Naive thymus-derived CD4-positive, alpha-beta T cell (primary cell): ENCODE results near the gene RASAL2. TPM values are rescaled to one million over a fixed set of nuclear protein-coding genes. Genes with fewer than 3 reads are reported as not detected.
"Not testable (repeated sequence)": the region's sequence is repeated elsewhere in the genome, so short reads cannot be mapped to it uniquely, and the experiment has no call there.

Experiments
- ATAC-seq: fragments of 150-1000 bp; cut with Tn5 transposase; 2 replicates; pipeline ENCODE4 v1.10.0; 2021; ENCODE audit warnings: mild to moderate bottlenecking, moderate library complexity
- CTCF ChIA-PET: fragments of 350-600 bp; sonication (Branson Sonifier 250); formaldehyde crosslinking; loops from one replicate; lab custom pipeline; 2021; ENCODE audit warnings: antibody characterized with exemption; lab: Charles Lee
- POLR2A ChIA-PET: fragments of 350-600 bp; sonication (Branson Sonifier 250); formaldehyde crosslinking; loops from one replicate; lab custom pipeline; 2021; ENCODE audit warnings: antibody characterized with exemption, inconsistent platforms; lab: Charles Lee
- DNase-seq, 9 donors: peaks; one replicate each; pipeline versions ENCODE4 v3.0.0 to v3.0.0-alpha.2; 2020 to 2022; ENCODE audit warnings: mixed read lengths in 1 of 9
- H3K27ac ChIP-seq: one replicate; pipeline ENCODE4 v1.7.0; 2013; ENCODE audit warnings: mild to moderate bottlenecking, low read depth, low read length, moderate library complexity
- H3K27me3 ChIP-seq, 2 donors: one replicate each; pipeline ENCODE4 v1.7.0; 2013; ENCODE audit warnings: low read length in 2 of 2, mild to moderate bottlenecking in 2 of 2, moderate library complexity in 2 of 2; ENCODE audit not compliant: control insufficient read depth in 2 of 2, insufficient read depth in 2 of 2
- H3K36me3 ChIP-seq, 3 experiments: 1 replicate in 2 of 3; 2 replicates in 1 of 3; pipeline ENCODE4 v1.7.0; 2013; ENCODE audit warnings: low read length in 3 of 3, mild to moderate bottlenecking in 3 of 3, moderate library complexity in 1 of 3; ENCODE audit not compliant: insufficient read depth in 3 of 3, control insufficient read depth in 2 of 3
- H3K4me1 ChIP-seq, 2 donors: one replicate each; pipeline ENCODE4 v1.7.0; 2013; ENCODE audit warnings: low read length in 2 of 2, mild to moderate bottlenecking in 2 of 2, moderate library complexity in 1 of 2; ENCODE audit not compliant: control insufficient read depth in 2 of 2, insufficient read depth in 2 of 2
- H3K4me3 ChIP-seq: 2 replicates; pipeline ENCODE4 v1.7.0; 2013; ENCODE audit warnings: mild to moderate bottlenecking, low read length
- H3K9me3 ChIP-seq, 3 experiments: 1 replicate in 2 of 3; 2 replicates in 1 of 3; pipeline ENCODE4 v1.7.0; 2013; ENCODE audit warnings: low read length in 3 of 3; ENCODE audit not compliant: control insufficient read depth in 2 of 3
- H3K27ac Mint-ChIP-seq, 9 donors: one replicate each; pipeline ENCODE4 v1.8.0; 2020 to 2022; ENCODE audit warnings: mixed read lengths in 9 of 9, mild to moderate bottlenecking in 8 of 9, moderate library complexity in 5 of 9, inconsistent platforms in 2 of 9
- H3K27me3 Mint-ChIP-seq, 5 donors: one replicate each; pipeline ENCODE4 v1.8.0; 2021 to 2022; ENCODE audit warnings: mixed read lengths in 5 of 5, mild to moderate bottlenecking in 1 of 5
- H3K36me3 Mint-ChIP-seq, 5 donors: one replicate each; pipeline ENCODE4 v1.8.0; 2020 to 2022; ENCODE audit warnings: mixed read lengths in 5 of 5, mild to moderate bottlenecking in 3 of 5, inconsistent platforms in 1 of 5
- H3K4me1 Mint-ChIP-seq, 7 donors: one replicate each; pipeline ENCODE4 v1.8.0; 2020 to 2022; ENCODE audit warnings: mixed read lengths in 7 of 7, mild to moderate bottlenecking in 3 of 7, inconsistent platforms in 1 of 7
- H3K4me3 Mint-ChIP-seq, 10 donors: one replicate each; pipeline ENCODE4 v1.8.0; 2020 to 2022; ENCODE audit warnings: mild to moderate bottlenecking in 10 of 10, mixed read lengths in 10 of 10, moderate library complexity in 6 of 10, inconsistent platforms in 2 of 10
- H3K9me3 Mint-ChIP-seq, 11 donors: one replicate each; pipeline ENCODE4 v1.8.0; 2020 to 2022; ENCODE audit warnings: mixed read lengths in 11 of 11, mild to moderate bottlenecking in 4 of 11, inconsistent platforms in 1 of 11, moderate library complexity in 1 of 11
- intact Hi-C, 2 donors: fragments of 100-400 bp; cut with micrococcal nuclease; formaldehyde crosslinking; loops; one replicate each; pipeline ENCODE4 v1.15.1; 2023
- polyA plus RNA-seq, 2 donors: library from polyadenylated mRNA; unstranded; fragments of 300-500 nt; fragmentation: Illumina TruSeq; gene quantifications; one replicate each; pipeline ENCODE4 v1.2.3, GENCODE V29; 2021
- total RNA-seq, 6 experiments: library from RNA in 5 of 6; stranded (reverse) in 5 of 6; gene quantifications; 1 replicate in 5 of 6; 2 replicates in 1 of 6; pipeline ENCODE4 v1.2.3 and lab custom pipeline; 2021 to 2026

Gene RASAL2
- total and polyA plus RNA-seq, 7 experiments from 2014 or later, result 0.11 to 0.69 (median 0.15) TPM; not detected in 3

GRCh38 chr1:178088651-178089050 lies 5.3 kb upstream of the RASAL2 start:
- Mint-ChIP-seq H3K4me1 (peaks cover 7 to 14% (median 12%) of the 10 kb centered on the region in 7 donors), H3K9me3 (peaks cover 4 to 46% (median 18%) of the 10 kb centered on the region in 11 donors), H3K4me3 (no peak overlapping the region), H3K27ac (no peak overlapping the region), H3K36me3 (peaks cover 0 to 12% (median 0%) of the 10 kb centered on the region in 5 donors), H3K27me3 (peaks cover 18 to 54% (median 45%) of the 10 kb centered on the region in 5 donors)
- no peaks in the 10 kb centered on the region for H3K9me3 ChIP-seq
- intact Hi-C loops, result no loop called here
- no peak overlapping the region for H3K27ac ChIP-seq
- no peak overlapping the region for H3K4me3 ChIP-seq
- POLR2A ChIA-PET, result no interaction called here
- CTCF ChIA-PET, result no interaction called here
- peaks cover 0 to 11% of the 10 kb centered on the region in 2 donors for H3K27me3 ChIP-seq
- no peak for DNase-seq
- ATAC-seq, result no peak
- no peaks in the 10 kb centered on the region for H3K4me1 ChIP-seq
- H3K36me3 ChIP-seq, result no peaks in the 10 kb centered on the region

GRCh38 chr1:178091454-178091853 lies 2.5 kb upstream of the RASAL2 start:
- CTCF ChIA-PET, H3K36me3 Mint-ChIP-seq, DNase-seq, H3K36me3 ChIP-seq, POLR2A ChIA-PET, H3K4me3 ChIP-seq, H3K9me3 ChIP-seq, H3K4me1 ChIP-seq, intact Hi-C loops, ATAC-seq, H3K27ac Mint-ChIP-seq, H3K27ac ChIP-seq: not testable (repeated sequence)
- peaks cover 0 to 17% of the 10 kb centered on the region in 2 donors for H3K27me3 ChIP-seq
- H3K4me3 Mint-ChIP-seq, result peak overlapping the region in 1 of 10 donors; percentile 19
- H3K9me3 Mint-ChIP-seq, result peaks cover 4 to 46% (median 17%) of the 10 kb centered on the region in 11 donors
- peaks cover 8 to 26% (median 19%) of the 10 kb centered on the region in 7 donors for H3K4me1 Mint-ChIP-seq
- peaks cover 39 to 72% (median 65%) of the 10 kb centered on the region in 5 donors for H3K27me3 Mint-ChIP-seq

- intact Hi-C loops, result no loop called here
- H3K36me3 Mint-ChIP-seq, result peaks cover 0 to 7% (median 5%) of the 10 kb centered on the region in 5 donors
- Histone ChIP-seq H3K9me3 (no peaks in the 10 kb centered on the region), H3K36me3 (no peaks in the 10 kb centered on the region), H3K4me1 (no peaks in the 10 kb centered on the region), H3K27me3 (peaks cover 0 to 17% of the 10 kb centered on the region in 2 donors), H3K27ac (no peak overlapping the region), H3K4me3 (no peak overlapping the region)
- H3K9me3 Mint-ChIP-seq, result peaks cover 4 to 48% (median 17%) of the 10 kb centered on the region in 11 donors
- ATAC-seq (no peak), DNase-seq (no peak)
- peak overlapping the region in 8 of 10 donors; percentile 8 to 84 (median 75) for H3K4me3 Mint-ChIP-seq
- H3K27ac Mint-ChIP-seq, result no peak overlapping the region
- CTCF ChIA-PET, result no interaction called here
- peaks cover 8 to 26% (median 19%) of the 10 kb centered on the region in 7 donors for H3K4me1 Mint-ChIP-seq
- peaks cover 44 to 79% (median 68%) of the 10 kb centered on the region in 5 donors for H3K27me3 Mint-ChIP-seq
- POLR2A ChIA-PET, result no interaction called here
Observed at GRCh38 chr1:178091986-178092745, 1.7 kb upstream of the RASAL2 start.

- H3K4me1 Mint-ChIP-seq, result peaks cover 8 to 26% (median 19%) of the 10 kb centered on the region in 7 donors
Observed at GRCh38 chr1:178092878-178093493, 918 bp upstream of the RASAL2 start.

GRCh38 chr1:178093494-178093950 lies 382 bp upstream of the RASAL2 start:
- peaks cover 0 to 17% of the 10 kb centered on the region in 2 donors for H3K27me3 ChIP-seq
- ATAC-seq (peak; percentile 88), DNase-seq (peak in 4 of 9 donors; percentile 5 to 37 (median 14))
- ChIA-PET CTCF (no interaction called here), POLR2A (no interaction called here)
- H3K27ac ChIP-seq, result no peak overlapping the region
- H3K36me3 ChIP-seq, result no peaks in the 10 kb centered on the region
- intact Hi-C loops, result no loop called here
- Mint-ChIP-seq H3K27me3 (peaks cover 44 to 84% (median 70%) of the 10 kb centered on the region in 5 donors), H3K36me3 (peaks cover 0 to 7% (median 5%) of the 10 kb centered on the region in 5 donors), H3K9me3 (peaks cover 4 to 51% (median 14%) of the 10 kb centered on the region in 11 donors), H3K4me3 (peak overlapping the region; percentile 60 to 84 (median 75)), H3K4me1 (peaks cover 8 to 26% (median 19%) of the 10 kb centered on the region in 7 donors), H3K27ac (no peak overlapping the region)
- no peak overlapping the region for H3K4me3 ChIP-seq
- H3K4me1 ChIP-seq, result no peaks in the 10 kb centered on the region
- H3K9me3 ChIP-seq, result no peaks in the 10 kb centered on the region

More at GRCh38 chr1:178092878-178093493, 918 bp upstream of the RASAL2 start:
- H3K27me3 ChIP-seq, result peaks cover 0 to 17% of the 10 kb centered on the region in 2 donors
- peaks cover 4 to 53% (median 16%) of the 10 kb centered on the region in 11 donors for H3K9me3 Mint-ChIP-seq
- intact Hi-C loops, result no loop called here
- H3K4me1 ChIP-seq, result no peaks in the 10 kb centered on the region
- H3K36me3 Mint-ChIP-seq, result peaks cover 0 to 7% (median 5%) of the 10 kb centered on the region in 5 donors
- ChIA-PET POLR2A (no interaction called here), CTCF (no interaction called here)
- H3K4me3 Mint-ChIP-seq, result peak overlapping the region; percentile 60 to 84 (median 75)
- no peak for DNase-seq
- ATAC-seq, result no peak
- H3K36me3 ChIP-seq, result no peaks in the 10 kb centered on the region
- no peak overlapping the region for H3K4me3 ChIP-seq
- H3K27me3 Mint-ChIP-seq, result peaks cover 44 to 84% (median 66%) of the 10 kb centered on the region in 5 donors
- H3K27ac ChIP-seq, result no peak overlapping the region
- H3K27ac Mint-ChIP-seq, result no peak overlapping the region
- no peaks in the 10 kb centered on the region for H3K9me3 ChIP-seq

GRCh38 chr1:178094739-178095645 lies 1.1 kb downstream of the RASAL2 start:
- ChIA-PET POLR2A (no interaction called here), CTCF (no interaction called here)
- H3K4me3 ChIP-seq, result no peak overlapping the region

More at GRCh38 chr1:178094739-178095645, 1.1 kb downstream of the RASAL2 start:
- H3K9me3 ChIP-seq, result no peaks in the 10 kb centered on the region
- ATAC-seq (no peak), DNase-seq (no peak)
- no peaks in the 10 kb centered on the region for H3K4me1 ChIP-seq
- Mint-ChIP-seq H3K27ac (no peak overlapping the region), H3K4me1 (peaks cover 8 to 26% (median 19%) of the 10 kb centered on the region in 7 donors), H3K27me3 (peaks cover 44 to 75% (median 67%) of the 10 kb centered on the region in 5 donors), H3K9me3 (peaks cover 2 to 39% (median 14%) of the 10 kb centered on the region in 11 donors), H3K36me3 (peaks cover 0 to 7% (median 0%) of the 10 kb centered on the region in 5 donors), H3K4me3 (peak overlapping the region in 9 of 10 donors; percentile 23 to 69 (median 63))
- H3K36me3 ChIP-seq, result no peaks in the 10 kb centered on the region
- no peak overlapping the region for H3K27ac ChIP-seq
- H3K27me3 ChIP-seq, result peaks cover 0 to 17% of the 10 kb centered on the region in 2 donors
- intact Hi-C loops, result no loop called here
